ENCODE measurements around the gene CPVL. TPM values are rescaled to one million over a fixed set of nuclear protein-coding genes. Genes with fewer than 3 reads are reported as not detected.

Gene CPVL
- total RNA-seq, 1 experiment from 2014 or later: 10.3 TPM

- H3K27ac ChIP-seq (ENCODE audit: low read depth, low read length): no peak overlapping the region
- H3K4me3 ChIP-seq (replicated peaks in 1 of 2; ENCODE audit: low read depth in 1 of 2, low read length in 2 of 2): no peak overlapping the region
- TF ChIP-seq EZH2 (IDR thresholded peaks at IDR 0.05) (no peak), ZBTB33 (IDR thresholded peaks at IDR 0.05; ENCODE audit: extremely low read depth, insufficient replicate concordance, low read length) (no peak), ELF1 (IDR thresholded peaks at IDR 0.05; ENCODE audit: borderline replicate concordance, low read depth) (no peak), SP1 (IDR thresholded peaks at IDR 0.05; ENCODE audit: low read depth) (no peak)
- H3K9me2 ChIP-seq (ENCODE audit: insufficient read depth): no peaks in the 10 kb centered on the region
- ATAC-seq (no peak), DNase-seq (ENCODE audit: low read depth, low spot score) (no peak)
- ChIA-PET RAD21 (ENCODE audit: low non-redundant PET in 1 of 2, low total read pairs in 2 of 2, uncharacterized antibody in 2 of 2, unreplicated experiment in 2 of 2) (no interaction called here), POLR2A (no interaction called here), CTCF (no interaction called here)
- no peak overlapping the region for H2AFZ ChIP-seq (ENCODE audit: low read depth, low read length, poor library complexity, severe bottlenecking)
- no peaks in the 10 kb centered on the region for H3K27me3 ChIP-seq (ENCODE audit: insufficient read depth, low read length)
- no peak overlapping the region for H3K9ac ChIP-seq (ENCODE audit: low read length)
- no TSS peak for BruUV-seq (replicated peaks)
- H3K4me1 ChIP-seq (ENCODE audit: control insufficient read depth in 1 of 2, insufficient read depth in 2 of 2, low read length in 2 of 2): no peaks in the 10 kb centered on the region
- H3K9me3 ChIP-seq (ENCODE audit: control insufficient read depth in 1 of 2, insufficient read depth in 1 of 2, low read depth in 1 of 2, low read length in 2 of 2): no peaks in the 10 kb centered on the region
- H3K79me2 ChIP-seq (ENCODE audit: insufficient read depth, low read length): no peaks in the 10 kb centered on the region
- H3K36me3 ChIP-seq (ENCODE audit: control insufficient read depth in 1 of 2, insufficient read depth in 2 of 2, low read length in 2 of 2): no peaks in the 10 kb centered on the region
- no peak overlapping the region for H3K4me2 ChIP-seq (ENCODE audit: low read length)
- no peaks in the 10 kb centered on the region for H4K20me1 ChIP-seq (ENCODE audit: insufficient read depth)
- intact Hi-C loops (cut with micrococcal nuclease): no loop called here
Observed at GRCh38 chr7:29132980-29133379, 13.4 kb downstream of the CPVL start.

DNA sequence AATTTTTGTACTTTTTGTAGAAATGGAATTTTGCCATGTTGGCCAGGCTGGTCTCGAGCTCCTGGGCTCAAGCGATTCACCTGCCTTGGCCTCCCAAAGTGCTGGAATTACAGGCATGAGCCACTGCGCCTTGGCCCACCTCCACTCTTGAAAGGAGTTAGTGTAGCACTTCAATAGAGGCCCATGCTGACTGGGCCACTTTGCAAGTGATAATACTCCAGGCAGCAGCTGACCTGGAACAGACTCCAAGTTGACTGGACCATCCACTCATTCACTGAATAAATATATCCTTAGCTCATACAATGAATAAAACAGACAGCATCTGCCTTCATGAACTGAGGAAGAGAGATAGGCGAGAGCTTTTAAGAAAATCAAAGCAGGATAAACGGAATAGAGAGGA is 14.7 kb downstream of the CPVL start:
- Histone ChIP-seq H3K27ac (ENCODE audit: low read depth, low read length) (no peak overlapping the region), H3K9ac (ENCODE audit: low read length) (no peak overlapping the region), H4K20me1 (ENCODE audit: insufficient read depth) (no peaks in the 10 kb centered on the region), H3K4me1 (ENCODE audit: control insufficient read depth in 1 of 2, insufficient read depth in 2 of 2, low read length in 2 of 2) (peaks cover 0 to 6% of the 10 kb centered on the region in 2 experiments; a peak in 2 of 4 replicates), H2AFZ (ENCODE audit: low read depth, low read length, poor library complexity, severe bottlenecking) (no peak overlapping the region), H3K36me3 (ENCODE audit: control insufficient read depth in 1 of 2, insufficient read depth in 2 of 2, low read length in 2 of 2) (no peaks in the 10 kb centered on the region), H3K4me2 (ENCODE audit: low read length) (no peak overlapping the region), H3K4me3 (replicated peaks in 1 of 2; ENCODE audit: low read depth in 1 of 2, low read length in 2 of 2) (no peak overlapping the region), H3K27me3 (ENCODE audit: insufficient read depth, low read length) (no peaks in the 10 kb centered on the region), H3K79me2 (ENCODE audit: insufficient read depth, low read length) (no peaks in the 10 kb centered on the region), H3K9me3 (ENCODE audit: control insufficient read depth in 1 of 2, insufficient read depth in 1 of 2, low read depth in 1 of 2, low read length in 2 of 2) (no peaks in the 10 kb centered on the region), H3K9me2 (ENCODE audit: insufficient read depth) (no peaks in the 10 kb centered on the region)
- ChIA-PET POLR2A (no interaction called here), CTCF (no interaction called here), RAD21 (ENCODE audit: low non-redundant PET in 1 of 2, low total read pairs in 2 of 2, uncharacterized antibody in 2 of 2, unreplicated experiment in 2 of 2) (no interaction called here)
- ATAC-seq (no peak), DNase-seq (ENCODE audit: low read depth, low spot score) (no peak)
- no TSS peak for BruUV-seq (replicated peaks)
- intact Hi-C loops (cut with micrococcal nuclease): no loop called here
- no peak for TF ChIP-seq SIN3A (IDR thresholded peaks at IDR 0.05; ENCODE audit: low read depth)
- TF ChIP-seq YY1 (IDR thresholded peaks at IDR 0.05; ENCODE audit: extremely low read depth, insufficient replicate concordance, low read depth, low read length): no peak
- no peak for TF ChIP-seq TCF7L2 (IDR thresholded peaks at IDR 0.05; ENCODE audit: borderline replicate concordance, extremely low read depth, insufficient read depth, insufficient read length)
- no peak for TF ChIP-seq REST (IDR thresholded peaks at IDR 0.05; ENCODE audit: low read depth)
- TF ChIP-seq CBX3 (IDR thresholded peaks at IDR 0.05; ENCODE audit: low read depth): no peak
- TF ChIP-seq POLR2AphosphoS5 (IDR thresholded peaks at IDR 0.05; ENCODE audit: low read depth, low read length): no peak
- TF ChIP-seq ZFX (IDR thresholded peaks at IDR 0.05): no peak
- TF ChIP-seq RAD21 (IDR thresholded peaks at IDR 0.05; ENCODE audit: low read depth): no peak
- TF ChIP-seq SP1 (IDR thresholded peaks at IDR 0.05; ENCODE audit: low read depth): no peak
- TF ChIP-seq ELF1 (IDR thresholded peaks at IDR 0.05; ENCODE audit: borderline replicate concordance, low read depth): no peak
